HG03135 (cell line): ENCODE measurements around the gene MAPK8.

ENCODE experiments used
- ATAC-seq: cut with Tn5 transposase; IDR thresholded peaks from one replicate; pipeline ENCODE4 v1.9.1; 2021; ENCODE audit warnings: mild to moderate bottlenecking, moderate library complexity; ENCODE audit not compliant: unreplicated experiment

Gene MAPK8

DNA sequence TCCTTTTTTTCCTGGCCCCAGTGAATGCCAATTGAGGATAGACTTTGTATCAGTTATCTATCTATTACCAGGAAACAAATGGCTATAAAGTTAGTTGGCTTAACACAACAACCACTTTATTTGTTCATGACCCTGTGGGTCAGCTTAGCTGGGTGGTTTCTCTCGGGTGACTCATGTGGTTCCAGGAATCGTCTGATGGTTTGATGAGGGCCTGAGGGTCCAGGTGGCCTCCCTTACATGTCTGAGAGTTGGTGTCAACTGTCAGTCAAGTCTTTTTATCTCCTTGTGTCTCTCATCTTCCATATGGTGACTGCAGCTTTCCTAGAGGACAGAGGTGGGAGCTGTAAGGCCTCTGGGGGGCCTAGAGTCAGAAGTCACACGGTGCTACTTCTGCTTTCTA lies 15.3 kb upstream of the MAPK8 start:
- ATAC-seq, result no peak

- ATAC-seq, result no peak
These were observed 13.9 kb upstream of the MAPK8 start for GRCh38 chr10:48292616-48293015.

DNA sequence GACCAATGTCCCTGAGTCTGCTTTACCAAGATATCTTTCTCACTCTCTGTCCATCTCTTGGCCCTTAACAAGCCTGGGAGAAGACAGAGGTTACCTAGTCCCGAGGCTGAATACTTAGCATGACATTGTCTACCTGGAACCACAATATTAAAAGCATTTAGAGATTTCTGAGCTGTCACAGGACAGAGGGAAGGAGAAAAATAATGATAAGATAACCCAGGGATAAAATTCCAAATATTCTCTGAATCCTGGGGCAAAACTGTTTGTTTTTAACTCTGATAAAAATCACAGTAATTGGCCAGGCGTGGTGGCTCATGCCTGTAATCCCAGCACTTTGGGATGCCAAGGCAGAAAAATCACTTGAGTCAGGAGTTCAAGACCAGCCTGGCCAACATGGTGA lies 12.0 kb upstream of the MAPK8 start:
- ATAC-seq, result no peak

DNA sequence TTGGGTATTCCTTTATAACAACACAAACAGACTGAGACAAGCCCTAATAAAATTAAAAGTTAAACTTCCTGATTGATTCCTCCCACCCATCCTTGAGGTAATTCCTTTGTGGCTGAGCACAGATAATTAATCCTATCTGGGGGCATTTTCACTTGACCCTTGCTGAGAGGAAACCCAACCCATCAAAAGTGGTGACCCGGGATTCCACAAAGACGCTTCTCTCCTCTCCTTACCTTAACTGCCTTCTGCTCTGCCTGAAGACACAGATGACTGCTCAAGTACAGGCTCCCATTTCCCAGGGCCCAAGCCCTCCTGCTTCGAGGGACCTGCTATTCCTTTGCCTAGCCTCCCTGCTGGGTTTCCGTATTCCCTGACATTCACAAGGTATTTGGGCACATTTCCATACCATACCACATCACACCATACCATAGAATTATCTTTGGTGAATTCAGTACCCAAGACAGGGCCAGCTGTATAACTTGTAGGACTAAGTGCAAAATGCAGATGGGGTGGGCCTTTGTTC lies 9.8 kb upstream of the MAPK8 start:
- no peak for ATAC-seq

GRCh38 chr10:48299066-48299465 lies 7.4 kb upstream of the MAPK8 start:
- ATAC-seq, result no peak

DNA sequence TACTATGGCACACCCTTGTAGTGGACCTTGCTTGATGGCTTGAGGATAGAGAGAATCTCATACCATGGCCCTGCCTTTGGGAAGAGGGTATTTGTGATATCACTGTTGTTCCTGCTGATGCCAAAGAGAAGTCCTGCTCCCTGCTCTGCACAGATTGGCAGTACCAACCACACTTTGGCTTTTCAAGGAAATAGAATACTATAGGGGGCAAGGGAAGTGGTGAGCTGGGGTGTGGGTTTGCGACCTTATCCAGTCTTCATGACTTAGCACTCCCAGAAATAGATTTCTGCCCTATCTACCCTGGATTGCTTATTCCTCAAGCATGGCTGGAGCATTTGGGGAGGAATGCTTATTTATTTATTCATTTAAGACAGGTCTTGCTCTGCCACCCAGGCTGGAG lies 6.8 kb upstream of the MAPK8 start:
- ATAC-seq, result no peak

GRCh38 chr10:48300556-48300955 lies 5.9 kb upstream of the MAPK8 start:
- ATAC-seq, result no peak

- no peak for ATAC-seq
These were observed 3.7 kb upstream of the MAPK8 start for GRCh38 chr10:48302515-48303476.

- no peak for ATAC-seq
These were observed 592 bp upstream of the MAPK8 start for GRCh38 chr10:48305905-48306264.

DNA sequence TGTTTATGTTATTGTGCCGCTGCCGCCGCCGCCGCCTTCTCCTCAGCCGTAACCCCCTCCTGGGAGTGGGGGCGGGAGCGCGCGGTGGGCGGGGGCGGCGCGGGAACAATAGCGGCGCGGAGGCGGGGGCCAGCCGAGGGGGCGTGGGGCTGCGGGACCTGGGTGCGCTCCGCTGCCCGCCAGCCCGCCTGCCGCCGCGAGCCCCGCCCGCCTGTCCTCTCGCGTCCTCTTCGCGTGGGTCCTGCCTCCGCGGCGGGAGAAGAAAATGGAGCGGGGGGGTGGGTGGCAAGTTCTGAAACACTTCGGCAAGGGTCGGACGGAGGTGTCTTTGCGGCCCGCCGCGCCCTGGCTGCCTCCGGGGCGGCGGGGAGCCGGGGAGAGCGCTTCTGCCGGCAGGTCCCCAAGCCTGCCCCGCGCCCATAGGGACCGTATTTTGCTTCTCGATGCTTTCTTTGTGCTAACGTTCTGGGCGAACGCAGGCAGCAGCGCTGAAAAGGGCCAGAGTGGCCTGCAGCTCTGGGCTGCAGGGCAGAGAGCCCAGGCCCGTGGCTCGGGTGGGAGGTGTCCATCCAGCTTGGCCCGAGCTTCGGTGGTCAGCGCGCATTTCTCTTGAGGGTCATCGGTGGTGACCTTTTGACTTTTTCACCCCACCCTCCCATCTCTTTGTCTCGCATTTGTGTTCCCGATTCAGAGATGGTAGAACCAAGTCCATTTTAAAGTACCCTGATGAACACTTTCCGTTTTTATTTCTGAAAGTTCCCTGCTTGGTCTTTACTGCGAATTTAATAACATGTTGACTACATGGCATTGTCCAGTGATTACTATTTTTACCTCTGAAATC lies 613 bp downstream of the MAPK8 start:
- peak; percentile 34 for ATAC-seq

DNA sequence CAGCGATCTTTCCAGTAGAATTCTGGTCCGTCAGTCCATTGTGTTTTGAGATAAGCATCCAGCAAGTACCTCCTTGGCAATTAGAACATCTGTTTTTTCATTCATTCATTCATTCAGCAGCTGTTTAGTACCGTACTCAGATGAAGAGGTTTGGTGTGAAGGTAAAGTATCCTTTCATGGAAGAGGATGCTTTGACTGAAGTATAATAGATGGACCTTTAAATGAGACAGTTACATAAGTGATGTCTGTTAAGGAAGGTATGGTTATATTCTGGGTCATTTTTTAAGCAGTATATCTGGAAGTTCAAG lies 1.2 kb downstream of the MAPK8 start:
- ATAC-seq, result no peak

- no peak for ATAC-seq
These were observed 3.3 kb downstream of the MAPK8 start for GRCh38 chr10:48309711-48310226.

DNA sequence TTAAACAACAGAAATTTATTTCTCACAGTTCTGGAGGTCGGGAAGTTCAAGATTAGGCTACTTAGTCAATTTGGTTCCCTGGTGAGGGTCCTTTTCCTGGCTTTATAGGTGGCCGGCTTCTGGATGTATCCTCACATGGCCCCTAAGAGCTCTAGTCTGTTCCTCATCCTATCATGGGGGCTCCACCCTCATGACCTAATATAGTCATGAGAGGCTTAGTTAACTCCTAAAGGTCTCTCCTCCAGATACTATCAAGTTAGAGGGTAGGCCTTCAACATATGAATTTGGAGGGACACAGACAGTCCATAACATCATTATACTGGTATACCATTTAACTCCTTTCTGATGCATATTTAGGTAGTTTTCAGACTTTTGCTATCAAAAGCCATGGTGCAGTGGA lies 7.6 kb downstream of the MAPK8 start:
- no peak for ATAC-seq

DNA sequence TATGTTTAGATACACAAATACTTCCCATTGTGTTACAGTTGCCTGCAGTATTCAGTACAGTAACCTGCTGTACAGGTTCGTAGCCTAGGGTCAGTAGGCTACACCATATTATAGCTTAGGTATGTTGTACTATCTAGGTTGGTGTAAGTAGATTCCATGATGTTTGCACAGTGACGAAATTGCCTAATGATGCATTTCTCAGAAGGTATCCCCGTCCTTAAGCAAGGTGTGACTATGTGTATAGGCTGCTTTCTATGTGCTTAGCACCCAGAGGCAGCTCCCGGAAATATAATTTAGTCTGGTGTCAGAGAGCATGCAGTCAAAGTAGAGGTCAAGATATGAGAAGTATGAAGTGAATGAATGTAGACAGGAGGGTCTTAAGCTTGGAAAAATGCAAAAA lies 9.8 kb downstream of the MAPK8 start:
- no peak for ATAC-seq

GRCh38 chr10:48317321-48317990 lies 11.0 kb downstream of the MAPK8 start:
- ATAC-seq, result no peak

- no peak for ATAC-seq
These were observed 15.5 kb downstream of the MAPK8 start for GRCh38 chr10:48322017-48322416.

GRCh38 chr10:48324580-48324979 lies 18.1 kb downstream of the MAPK8 start:
- ATAC-seq, result no peak

DNA sequence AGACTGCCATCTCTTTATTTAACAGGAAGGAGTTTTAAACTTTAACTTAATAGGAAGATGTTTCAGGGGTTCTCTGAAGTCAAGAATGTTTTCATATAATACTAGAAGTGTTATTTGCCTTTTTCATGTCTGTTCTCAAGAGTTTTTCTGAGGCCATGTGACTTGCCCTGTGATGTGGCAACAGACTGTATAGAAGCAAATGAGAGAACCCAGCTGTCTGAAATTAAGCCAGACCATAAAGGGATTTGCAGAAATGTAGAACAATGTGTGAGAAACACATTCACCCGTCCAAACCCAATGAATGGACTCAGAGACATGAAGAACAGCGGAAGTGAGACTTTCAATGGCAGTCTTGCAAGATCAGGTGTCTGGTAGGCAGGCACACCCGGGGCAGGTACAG lies 23.8 kb downstream of the MAPK8 start:
- no peak for ATAC-seq

DNA sequence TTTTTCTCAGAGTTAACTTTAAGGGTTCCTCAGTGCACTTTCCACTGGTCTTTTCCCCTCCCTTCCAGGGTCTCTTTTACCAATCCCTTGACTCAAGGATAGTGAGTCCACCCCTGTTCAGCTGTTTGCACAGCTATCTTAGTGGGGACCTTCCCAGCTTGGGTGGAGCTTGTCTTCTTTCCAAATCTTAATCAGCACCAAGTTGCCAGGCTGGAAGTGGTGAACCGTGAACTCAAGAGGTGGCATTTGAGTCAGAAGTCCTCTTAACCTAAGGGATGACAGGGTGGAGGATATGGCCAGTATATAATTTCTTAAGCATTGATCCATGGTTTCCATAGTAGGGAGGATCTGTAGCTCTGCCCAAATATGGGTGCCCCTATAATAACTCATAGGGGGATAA lies 25.0 kb downstream of the MAPK8 start:
- ATAC-seq, result no peak

- ATAC-seq, result no peak
These were observed 25.8 kb downstream of the MAPK8 start for GRCh38 chr10:48332166-48332870.

DNA sequence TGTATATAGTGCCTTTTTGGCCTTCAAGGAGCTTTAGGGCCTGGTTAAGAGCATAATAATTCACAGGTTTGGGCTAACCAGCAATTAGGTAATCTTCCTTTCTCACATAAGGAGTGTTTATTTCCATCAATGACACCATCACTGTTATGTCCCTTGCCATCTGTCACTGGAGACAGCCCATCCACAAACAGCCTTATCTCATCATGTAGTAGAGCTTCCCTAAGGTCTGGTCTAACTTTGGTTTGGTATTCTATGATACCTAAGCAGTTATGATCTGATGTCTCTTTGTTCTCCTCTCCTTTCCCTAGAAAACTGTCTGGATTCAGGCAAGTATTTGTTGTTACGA lies 26.4 kb downstream of the MAPK8 start:
- no peak for ATAC-seq
